ENCODE results near the gene FAM118A.
A peak's percentile ranks its signal among the peaks of the same experiment; 100 is the strongest.
"Not testable (repeated sequence)": the region's sequence is repeated elsewhere in the genome, so short reads cannot be mapped to it uniquely, and the experiment has no call there.

Gene FAM118A

DNA sequence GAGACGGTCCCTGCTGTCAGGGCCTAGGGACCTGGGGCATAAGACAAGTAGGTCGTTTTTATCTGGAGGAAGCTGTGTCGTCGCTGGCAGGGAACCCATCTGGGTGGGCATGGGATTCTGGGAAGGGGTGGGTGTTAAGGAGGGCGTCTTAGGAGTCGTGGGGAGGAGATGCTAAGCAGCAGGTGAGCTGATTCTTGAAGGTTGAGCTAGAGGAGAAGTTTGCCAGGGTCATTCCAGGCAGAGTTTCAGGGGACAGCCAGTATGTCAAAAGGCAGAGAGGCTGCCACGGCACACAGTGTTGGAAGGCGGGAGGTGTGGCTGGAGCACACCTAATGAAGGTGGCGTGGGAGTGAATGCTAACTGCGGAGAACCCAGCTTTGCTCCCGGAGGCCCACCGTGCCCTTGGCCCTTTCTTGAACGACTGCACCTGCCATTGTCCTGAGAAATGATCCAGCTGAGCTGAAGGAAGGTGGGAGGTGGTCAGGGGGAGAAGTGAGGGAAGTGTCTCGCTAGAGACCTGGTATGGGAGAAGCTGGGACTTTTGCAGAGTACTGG lies 1.3 kb downstream of the FAM118A start:
- no peak for DNase-seq

DNA sequence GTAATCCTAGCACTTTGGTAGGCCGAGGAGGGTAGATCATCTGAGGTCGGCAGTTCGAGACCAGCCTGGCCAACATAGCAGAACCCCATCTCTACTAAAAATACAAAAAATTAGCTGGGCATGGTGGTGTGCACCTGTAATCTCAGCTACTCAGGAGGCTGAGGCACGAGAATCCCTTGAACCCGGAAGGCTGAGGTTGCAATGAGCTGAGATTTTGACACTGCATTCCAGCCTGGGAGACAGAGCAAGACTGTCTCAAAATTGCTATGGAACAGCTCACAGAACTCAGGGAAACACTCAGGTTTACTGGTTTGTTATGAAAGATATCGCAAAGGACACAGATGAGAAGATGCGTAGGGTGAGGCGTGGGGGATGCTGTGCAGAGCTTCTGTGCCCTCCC lies 2.7 kb downstream of the FAM118A start:
- DNase-seq: no peak

DNA sequence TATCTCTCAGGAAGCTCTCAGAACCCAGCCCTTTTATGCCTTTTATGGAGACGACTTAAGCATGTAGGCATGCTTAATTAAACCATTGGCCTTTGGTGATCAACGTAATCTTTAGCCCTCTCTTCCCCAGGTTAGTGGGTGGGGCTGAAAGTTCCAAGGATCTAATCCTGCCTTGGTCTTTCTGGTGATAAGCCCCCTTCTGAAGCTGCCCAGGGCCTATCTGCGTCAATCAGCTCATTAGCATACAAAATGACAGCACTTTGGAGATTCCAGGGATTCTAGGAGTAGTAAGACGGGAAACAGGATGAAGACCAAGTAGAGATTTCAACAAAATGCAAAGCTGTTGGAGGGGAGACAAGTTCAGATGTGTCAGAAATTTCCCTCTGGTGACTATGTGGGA lies 3.1 kb downstream of the FAM118A start:
- no peak for DNase-seq

DNA sequence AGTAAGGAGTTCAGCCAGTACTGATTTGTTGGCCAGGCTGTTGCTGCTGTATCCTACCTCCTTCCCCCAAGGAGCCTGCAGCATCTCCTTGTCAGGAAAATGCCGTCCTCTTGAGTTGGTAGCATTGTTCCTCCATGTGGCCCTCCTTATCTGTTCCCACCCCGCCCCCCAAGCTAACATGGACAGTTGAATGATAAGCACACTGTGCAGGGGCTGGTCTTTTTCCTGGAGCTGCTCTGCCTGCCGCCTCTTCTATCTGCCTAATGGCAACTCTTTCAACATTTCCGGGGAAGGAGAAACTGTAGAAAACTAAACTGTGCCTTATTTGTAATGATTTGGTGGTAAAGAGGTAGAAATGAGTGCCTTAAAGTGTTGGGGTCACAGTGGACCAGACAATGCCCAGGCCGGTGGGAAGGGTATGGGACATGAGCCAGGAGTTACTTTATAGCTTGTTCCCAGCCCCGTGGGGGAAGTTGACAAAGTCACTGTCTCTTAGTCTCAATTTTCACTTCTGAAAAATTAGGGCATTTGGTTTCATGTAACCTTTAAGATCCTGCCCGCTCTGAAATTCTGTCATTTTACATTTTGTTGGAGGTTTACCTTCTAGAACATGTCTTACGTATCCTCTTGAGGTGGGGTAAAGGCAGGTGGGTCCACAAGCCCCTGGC lies 4.5 kb downstream of the FAM118A start:
- no peak for DNase-seq

DNA sequence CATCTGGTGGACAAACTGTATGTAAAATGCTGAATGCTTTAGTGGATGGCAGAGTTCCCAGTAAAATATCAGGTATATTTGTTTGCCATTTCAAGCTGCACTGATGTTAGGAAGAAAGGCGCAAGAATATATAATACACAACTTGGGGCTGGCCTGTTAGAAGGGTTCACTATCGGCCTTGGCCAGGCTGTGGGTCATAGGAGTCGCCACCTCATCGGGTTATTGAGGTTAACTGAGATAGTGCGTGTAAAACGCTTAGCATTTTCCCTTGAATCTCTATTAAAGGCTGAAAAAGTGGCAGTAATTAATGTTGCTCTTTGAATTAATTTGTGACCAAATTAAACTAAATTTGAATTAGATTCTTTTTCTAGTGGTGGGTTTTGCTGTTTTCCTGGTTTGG lies 5.1 kb downstream of the FAM118A start:
- no peak for DNase-seq

GRCh38 chr22:45316796-45317526 lies 7.2 kb downstream of the FAM118A start:
- DNase-seq: peak; percentile 26

GRCh38 chr22:45317551-45318167 lies 7.9 kb downstream of the FAM118A start:
- no peak for DNase-seq

DNA sequence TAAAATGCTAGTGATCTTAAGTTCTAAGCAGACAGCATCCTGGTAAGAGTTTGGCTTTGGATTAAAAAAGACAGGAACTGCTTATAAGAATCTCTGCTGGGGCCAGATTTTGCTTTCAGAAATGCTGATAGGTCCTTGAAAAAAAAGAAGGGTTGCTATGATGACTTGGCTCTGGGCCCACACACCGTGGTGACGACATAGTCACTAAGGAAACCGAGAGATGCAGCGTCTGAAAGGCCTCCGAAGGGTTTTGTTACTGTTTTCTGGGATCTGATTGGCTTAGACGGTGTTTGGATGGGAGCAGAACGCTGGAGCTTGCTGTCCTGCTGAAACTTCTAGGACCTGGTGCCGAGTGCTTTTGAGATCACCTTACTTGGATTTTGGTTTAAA lies 8.4 kb downstream of the FAM118A start:
- peak; percentile 86 for DNase-seq

- DNase-seq: peak; percentile 51
Measured at GRCh38 chr22:45318558-45319323, 9.0 kb downstream of the FAM118A start.

DNA sequence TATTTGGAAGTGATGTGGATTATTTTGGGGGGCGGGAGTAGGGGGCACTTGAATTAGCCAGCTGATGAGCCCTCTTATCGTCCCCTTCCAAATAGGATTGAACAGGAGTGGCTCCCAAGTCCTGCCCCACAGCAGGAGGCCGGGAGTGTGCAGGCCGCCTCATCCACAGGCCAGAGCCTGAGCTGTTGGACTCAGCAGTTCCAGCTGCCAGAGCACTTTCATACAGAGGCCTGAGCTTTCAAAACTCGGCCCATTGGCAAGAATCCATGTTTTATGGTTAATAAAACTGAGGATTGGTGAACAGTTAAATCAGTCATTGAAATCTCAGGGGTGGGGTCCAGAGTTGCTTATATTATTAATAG lies 9.6 kb downstream of the FAM118A start:
- no peak for DNase-seq

DNA sequence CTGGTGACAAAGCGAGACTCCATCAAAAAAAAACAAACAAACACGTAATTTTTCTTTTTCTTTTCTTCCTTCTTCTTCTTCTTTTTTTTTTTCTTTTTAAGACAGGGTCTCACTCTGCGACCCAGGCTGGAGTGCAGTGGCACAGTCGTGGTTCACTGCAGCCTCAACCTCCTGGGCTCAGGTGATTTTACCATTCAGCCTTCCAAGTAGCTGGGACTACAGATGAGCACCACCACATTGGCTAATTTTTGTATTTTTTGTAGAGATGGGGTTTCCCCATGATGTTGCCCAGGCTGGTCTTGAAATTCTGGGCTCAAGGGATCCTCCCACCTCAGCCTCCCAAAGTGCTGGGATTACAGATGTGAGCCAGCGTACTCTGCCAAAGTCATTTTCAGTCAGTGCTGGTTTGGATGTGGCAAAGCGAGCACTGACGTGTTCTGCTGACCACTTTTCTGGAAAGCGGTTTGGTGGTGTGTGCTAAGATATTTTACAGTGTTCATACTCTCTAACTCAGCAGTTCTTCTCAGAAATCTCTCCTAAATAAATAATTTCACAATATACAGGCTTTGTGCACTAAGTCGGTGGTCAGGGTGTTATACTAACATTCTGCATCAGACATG lies 10.7 kb downstream of the FAM118A start:
- no peak for DNase-seq

- no peak for DNase-seq
Measured at GRCh38 chr22:45321827-45322226, 12.1 kb downstream of the FAM118A start.

GRCh38 chr22:45322873-45323525 lies 13.3 kb downstream of the FAM118A start:
- no peak for DNase-seq

GRCh38 chr22:45323695-45324094 lies 14.0 kb downstream of the FAM118A start:
- no peak for DNase-seq

DNA sequence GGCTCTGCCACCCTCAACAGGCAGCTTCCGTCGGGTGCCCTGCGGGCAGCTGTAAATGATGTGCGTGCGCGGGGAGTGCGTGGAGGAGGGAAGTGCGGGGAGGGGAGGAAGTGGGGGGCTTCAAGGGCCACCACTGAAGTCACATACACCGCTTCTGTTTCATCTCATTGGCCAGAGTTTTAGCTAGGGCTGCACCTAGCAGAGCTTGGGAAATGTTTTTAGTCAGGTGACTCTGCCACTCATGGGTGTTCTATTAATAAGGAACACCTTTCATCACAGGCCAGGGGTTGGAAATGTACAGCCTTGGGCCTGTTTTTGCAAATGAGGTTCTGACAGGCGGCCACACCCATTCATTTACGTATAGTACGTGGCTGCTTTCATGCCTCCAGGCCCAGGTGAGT lies 14.6 kb downstream of the FAM118A start:
- no peak for DNase-seq

GRCh38 chr22:45328261-45328660 lies 18.5 kb downstream of the FAM118A start:
- not testable (repeated sequence) for DNase-seq

- DNase-seq: peak; percentile 38
Measured at GRCh38 chr22:45328822-45329529, 19.2 kb downstream of the FAM118A start.

- peak; percentile 93 for DNase-seq
Measured at GRCh38 chr22:45329530-45329936, 19.8 kb downstream of the FAM118A start.

DNA sequence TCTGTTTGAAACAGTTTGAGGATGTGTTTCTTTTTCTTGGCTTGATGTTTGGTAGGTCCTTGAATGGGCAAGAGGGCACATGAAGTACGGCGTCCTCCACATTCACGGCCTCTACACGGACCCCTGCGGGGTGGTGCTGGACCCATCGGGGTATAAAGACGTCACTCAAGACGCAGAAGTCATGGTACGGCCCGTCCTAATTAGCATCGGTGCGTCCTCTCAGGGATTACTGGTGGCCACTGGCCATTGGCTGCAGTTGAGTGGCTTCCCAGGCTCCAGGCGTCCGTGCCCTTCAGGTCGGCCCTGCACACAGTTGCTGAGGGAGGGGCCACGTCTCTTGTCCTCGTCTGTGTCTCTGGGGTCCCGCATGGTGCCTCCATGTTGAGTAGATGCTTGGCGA lies 20.8 kb downstream of the FAM118A start:
- DNase-seq: no peak

DNA sequence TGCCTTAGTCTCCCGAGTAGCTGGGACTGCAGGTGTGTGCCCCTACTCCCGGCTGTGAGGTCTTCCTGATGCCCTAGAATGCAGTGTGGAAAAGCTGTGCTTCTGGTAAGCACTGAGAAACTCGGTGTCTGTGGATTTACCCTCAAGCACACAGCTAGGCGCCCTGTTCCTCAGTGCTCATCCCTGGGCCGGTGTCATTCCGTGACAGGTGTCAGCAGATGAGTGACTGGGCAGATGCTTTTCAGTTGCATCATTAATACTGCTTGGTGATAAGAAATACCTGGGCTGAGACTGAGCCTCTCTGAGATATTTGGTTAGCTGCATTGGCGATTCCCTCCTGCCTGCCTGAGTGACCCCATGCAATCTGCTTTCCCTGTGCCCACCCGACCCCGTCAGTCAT lies 21.8 kb downstream of the FAM118A start:
- DNase-seq: no peak

DNA sequence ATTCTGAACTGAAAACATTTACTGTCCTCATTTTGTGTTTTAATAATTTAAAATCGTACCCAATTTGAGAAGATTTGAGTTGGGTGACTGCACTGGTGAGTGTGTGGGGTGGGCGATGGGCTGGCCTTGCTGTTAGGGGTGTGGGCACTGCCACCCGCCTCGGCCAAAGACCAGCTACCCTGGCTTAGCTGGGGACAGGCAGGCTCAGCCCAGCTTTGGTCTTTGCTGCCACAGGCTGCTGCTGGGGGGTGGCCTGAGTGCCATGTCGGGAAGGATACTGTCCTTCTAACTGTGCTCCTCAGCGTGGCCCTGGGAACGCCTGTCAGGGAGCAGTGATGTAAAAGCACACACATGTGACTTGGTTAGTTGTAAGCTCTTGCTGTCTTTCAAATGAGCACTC lies 22.3 kb downstream of the FAM118A start:
- no peak for DNase-seq

- no peak for DNase-seq
Measured at GRCh38 chr22:45334068-45334467, 24.3 kb downstream of the FAM118A start.
